Ectodermal cell (in vitro differentiated cells): ENCODE results near the gene RYR3.
"Not testable (repeated sequence)": the region's sequence is repeated elsewhere in the genome, so short reads cannot be mapped to it uniquely, and the experiment has no call there.

Source experiments
- H3K27ac ChIP-seq: 2 replicates; pipeline ENCODE4 v1.7.0; 2013; ENCODE audit warnings: mild to moderate bottlenecking, low read depth, low read length; ENCODE audit not compliant: insufficient read depth, poor library complexity, severe bottlenecking
- H3K27me3 ChIP-seq: 2 replicates; pipeline ENCODE4 v1.7.0; 2013; ENCODE audit warnings: mild to moderate bottlenecking, low read length; ENCODE audit not compliant: insufficient read depth, control insufficient read depth, poor library complexity, severe bottlenecking
- H3K36me3 ChIP-seq: one replicate; pipeline ENCODE4 v1.7.0; 2013; ENCODE audit warnings: low read length; ENCODE audit not compliant: control insufficient read depth, insufficient read depth
- H3K4me1 ChIP-seq: one replicate; pipeline ENCODE4 v1.7.0; 2013; ENCODE audit warnings: low read length; ENCODE audit not compliant: control insufficient read depth, insufficient read depth
- H3K4me3 ChIP-seq: 2 replicates; pipeline ENCODE4 v1.7.0; 2013; ENCODE audit warnings: low read depth, low read length, control low read depth; ENCODE audit not compliant: insufficient read depth
- H3K9me3 ChIP-seq: 2 replicates; pipeline ENCODE4 v1.7.0; 2013; ENCODE audit warnings: mild to moderate bottlenecking, low read length, moderate library complexity; ENCODE audit not compliant: control insufficient read depth
- WGBS, 2 experiments: methylation state at CpG; one replicate each; pipeline ENCODE4 v1.1.7; 2013; ENCODE audit warnings: missing lambda C conversion rate in 2 of 2; 5-methylcytosine and 5-hydroxymethylcytosine counted together

Gene RYR3

DNA sequence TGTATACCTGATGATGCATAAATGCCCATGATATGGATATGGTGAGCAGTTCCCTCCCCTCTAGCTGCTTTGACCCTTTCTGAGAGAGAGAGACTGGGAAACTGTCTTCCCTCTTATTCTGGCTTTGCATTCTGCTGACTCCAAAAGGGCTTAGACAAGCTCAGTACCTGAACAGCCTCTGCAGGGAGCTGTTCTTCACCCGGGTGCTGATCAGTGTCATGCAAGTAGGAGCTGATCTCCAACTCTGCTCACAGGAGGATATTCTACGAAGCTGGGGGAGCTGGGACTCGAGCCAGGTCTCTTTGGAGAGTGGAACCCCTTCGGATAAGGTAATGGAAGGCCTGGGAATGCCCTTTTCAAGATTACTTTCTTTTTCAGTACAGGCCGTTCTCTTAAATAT is 237.1 kb downstream of the RYR3 start:
- 38 to 43% methylated on average over 5 of the region's 5 CpGs for WGBS, 2 experiments
- no peaks in the 10 kb centered on the region for H3K36me3 ChIP-seq
- no peaks in the 10 kb centered on the region for H3K4me1 ChIP-seq
- H3K9me3 ChIP-seq, result no peaks in the 10 kb centered on the region
- H3K27me3 ChIP-seq, result no peaks in the 10 kb centered on the region
- no peak overlapping the region for H3K27ac ChIP-seq
- no peak overlapping the region for H3K4me3 ChIP-seq

DNA sequence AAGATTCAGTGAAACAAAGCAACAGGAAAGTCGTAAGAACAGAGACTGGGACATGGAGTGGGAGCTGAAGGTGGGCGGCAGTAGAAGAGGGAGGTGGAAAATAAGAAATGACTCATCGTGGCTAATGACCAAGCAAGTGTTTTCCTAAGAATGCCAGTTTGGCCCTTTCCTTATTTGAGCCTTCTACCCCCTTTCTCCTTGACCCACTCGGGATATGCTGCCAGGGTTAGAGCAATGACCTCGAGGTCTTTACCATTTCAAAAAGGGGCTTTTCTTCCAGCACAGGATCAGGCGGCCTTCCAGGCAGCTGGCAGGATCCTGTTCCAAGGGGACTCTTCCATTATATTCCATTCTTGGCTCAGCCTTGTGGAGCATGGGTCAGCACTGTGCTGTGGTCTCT is 241.1 kb downstream of the RYR3 start:
- Histone ChIP-seq H3K36me3 (no peaks in the 10 kb centered on the region), H3K4me1 (no peaks in the 10 kb centered on the region), H3K4me3 (no peak overlapping the region), H3K27me3 (no peaks in the 10 kb centered on the region), H3K9me3 (no peaks in the 10 kb centered on the region), H3K27ac (no peak overlapping the region)
- WGBS, 2 experiments, result 75% methylated on average over 6 of the region's 6 CpGs

DNA sequence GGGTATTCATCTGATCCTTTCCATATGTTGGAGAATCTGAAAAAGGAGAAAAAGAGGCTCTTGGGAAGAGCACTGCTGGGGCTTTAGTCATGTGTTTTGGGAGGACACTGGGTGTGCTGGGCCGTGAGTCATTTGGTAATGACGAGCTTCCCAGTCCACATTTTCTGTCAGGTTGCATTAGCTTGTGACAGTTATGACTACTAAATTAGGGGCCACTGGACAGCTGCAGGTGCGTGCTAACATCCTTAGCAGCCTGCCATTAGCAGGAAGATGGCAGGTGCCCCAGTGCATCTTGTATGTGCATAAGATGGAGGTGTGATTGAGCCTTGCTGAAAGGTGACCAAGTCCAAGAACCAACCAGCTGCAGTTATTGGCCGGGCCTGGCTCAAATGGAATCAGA is 242.4 kb downstream of the RYR3 start:
- no peaks in the 10 kb centered on the region for H3K36me3 ChIP-seq
- H3K9me3 ChIP-seq, result no peaks in the 10 kb centered on the region
- H3K27me3 ChIP-seq, result no peaks in the 10 kb centered on the region
- H3K27ac ChIP-seq, result no peak overlapping the region
- H3K4me1 ChIP-seq, result no peaks in the 10 kb centered on the region
- no peak overlapping the region for H3K4me3 ChIP-seq
- 94 to 96% methylated on average over 4 of the region's 4 CpGs for WGBS, 2 experiments

DNA sequence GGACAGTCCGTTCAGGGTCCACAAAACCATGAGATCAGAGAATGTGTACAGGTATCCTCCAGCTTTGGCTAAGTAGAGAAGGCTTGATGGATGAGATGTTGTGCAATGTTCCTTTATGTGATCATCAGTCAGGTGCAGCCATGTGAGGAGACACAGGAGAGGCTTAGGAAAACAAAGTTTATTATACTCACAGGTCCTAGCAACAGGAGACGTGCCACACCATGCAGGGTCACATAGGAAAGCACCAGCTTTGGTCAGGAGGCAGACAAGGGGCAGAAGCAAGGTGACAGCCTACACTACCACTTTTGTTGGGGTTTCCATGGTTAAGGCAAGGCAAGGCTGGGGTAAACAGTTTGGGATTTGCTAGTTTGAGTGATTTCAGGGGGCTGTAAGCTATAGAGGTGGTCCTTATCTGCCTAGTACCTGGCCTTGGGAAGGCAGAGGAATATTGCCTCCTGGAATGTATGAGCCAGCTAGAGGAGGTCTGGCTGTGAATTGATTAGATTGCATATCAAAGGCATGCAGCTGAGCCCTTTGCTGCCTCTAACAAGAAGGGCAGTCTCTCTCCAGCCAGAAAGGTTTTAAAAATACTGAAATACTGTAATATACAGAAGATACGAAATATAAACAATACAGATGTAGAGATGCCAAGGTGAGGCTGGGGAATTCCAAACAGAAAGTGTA is 248.6 kb downstream of the RYR3 start:
- Histone ChIP-seq H3K4me1 (peaks cover 5% of the 10 kb centered on the region), H3K9me3 (no peaks in the 10 kb centered on the region), H3K36me3 (no peaks in the 10 kb centered on the region), H3K4me3 (no peak overlapping the region), H3K27ac (no peak overlapping the region), H3K27me3 (no peaks in the 10 kb centered on the region)
- 54 to 64% methylated on average over 2 to 3 of the region's 3 CpGs for WGBS, 2 experiments

DNA sequence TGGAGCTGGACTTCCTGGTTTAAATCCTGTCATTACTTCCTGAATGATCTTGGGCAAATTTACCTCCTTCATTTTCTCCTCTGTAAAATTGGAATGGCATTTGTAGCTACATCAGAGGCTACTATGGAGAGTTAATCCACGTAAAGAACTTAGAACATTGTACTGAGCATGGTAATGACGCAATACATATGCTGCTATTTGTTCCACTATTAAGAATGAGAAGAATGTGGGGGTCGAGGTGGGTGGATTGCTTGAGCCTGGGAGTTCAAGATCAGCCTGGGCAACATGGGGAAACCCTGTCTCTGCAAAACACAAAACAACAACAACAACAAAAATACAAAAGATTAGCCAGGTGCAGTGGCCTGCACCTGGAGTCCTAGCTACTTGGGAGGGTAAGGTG is 250.6 kb downstream of the RYR3 start:
- Histone ChIP-seq H3K27ac (no peak overlapping the region), H3K4me3 (no peak overlapping the region)
- 65 to 85% methylated on average over 2 to 3 of the region's 3 CpGs for WGBS, 2 experiments

DNA sequence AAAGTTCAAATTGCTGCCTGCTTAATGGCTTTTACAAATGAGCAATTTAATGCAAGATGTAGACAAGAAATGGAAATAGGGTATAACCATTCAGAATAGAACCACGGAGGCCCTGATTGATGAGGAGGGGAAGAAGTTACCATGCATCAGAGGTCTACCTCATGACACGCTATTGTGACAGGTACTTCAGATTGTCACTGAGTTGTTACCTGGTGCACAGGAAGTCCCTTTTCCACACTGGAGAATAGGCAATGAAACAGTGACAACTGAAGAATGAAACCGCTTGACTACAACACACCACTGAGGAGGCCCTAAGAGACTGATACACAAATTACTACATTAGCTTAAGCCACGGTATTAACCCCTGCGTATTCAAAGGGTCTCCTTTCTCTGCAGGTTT is 251.2 kb downstream of the RYR3 start:
- WGBS, 2 experiments, result 97 to 98% methylated on average over 5 of the region's 5 CpGs
- Histone ChIP-seq H3K27ac (no peak overlapping the region), H3K4me3 (no peak overlapping the region), H3K4me1 (peaks cover 5% of the 10 kb centered on the region), H3K36me3 (no peaks in the 10 kb centered on the region), H3K27me3 (no peaks in the 10 kb centered on the region), H3K9me3 (no peaks in the 10 kb centered on the region)

More for the DNA sequence above, 250.6 kb downstream of the RYR3 start:
- no peaks in the 10 kb centered on the region for H3K9me3 ChIP-seq
- H3K4me1 ChIP-seq, result peaks cover 5% of the 10 kb centered on the region
- no peaks in the 10 kb centered on the region for H3K27me3 ChIP-seq
- H3K36me3 ChIP-seq, result no peaks in the 10 kb centered on the region

DNA sequence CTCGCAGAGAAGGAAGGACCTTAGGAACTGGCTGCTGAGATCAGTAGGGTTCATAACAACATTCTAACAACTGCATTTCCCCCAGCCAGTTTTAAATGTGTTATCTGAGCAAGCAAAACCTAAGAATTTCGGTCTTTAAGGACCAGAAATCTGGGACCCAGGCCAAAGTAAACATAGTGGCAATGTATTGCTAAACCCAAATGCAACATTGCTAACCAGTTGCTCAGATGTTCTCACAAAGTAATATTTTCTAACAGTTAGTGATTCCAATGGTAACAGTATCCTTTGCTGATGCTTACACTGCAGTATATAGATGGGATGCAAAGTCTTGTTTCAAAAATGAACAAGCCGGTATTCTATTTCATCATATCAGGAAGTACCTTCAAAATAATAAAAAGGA is 254.3 kb downstream of the RYR3 start:
- Histone ChIP-seq H3K9me3 (no peaks in the 10 kb centered on the region), H3K36me3 (no peaks in the 10 kb centered on the region), H3K27ac (no peak overlapping the region), H3K27me3 (no peaks in the 10 kb centered on the region), H3K4me1 (no peaks in the 10 kb centered on the region), H3K4me3 (no peak overlapping the region)
- 68 to 75% methylated on average over 2 of the region's 3 CpGs for WGBS, 2 experiments

DNA sequence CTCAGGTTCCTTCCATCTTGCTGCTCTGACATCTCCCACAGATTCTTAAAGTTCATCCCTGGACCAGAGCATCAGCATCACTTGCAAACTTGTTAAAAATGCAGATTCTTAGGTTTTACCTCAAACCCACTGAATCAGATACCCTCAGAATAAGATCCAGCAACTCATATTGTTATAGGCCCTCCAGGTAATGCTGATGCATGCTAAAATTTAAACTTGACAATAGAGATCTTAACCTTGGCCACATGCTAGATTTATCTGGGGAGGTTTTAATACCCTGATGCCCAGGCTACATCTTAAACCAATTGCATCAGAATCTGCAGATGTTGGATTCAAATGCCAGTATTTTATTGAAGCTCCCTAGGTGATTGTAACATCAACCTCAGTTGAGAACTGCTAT is 256.9 kb downstream of the RYR3 start:
- Histone ChIP-seq H3K27me3 (no peaks in the 10 kb centered on the region), H3K4me1 (no peaks in the 10 kb centered on the region), H3K27ac (no peak overlapping the region), H3K36me3 (no peaks in the 10 kb centered on the region), H3K4me3 (no peak overlapping the region), H3K9me3 (no peaks in the 10 kb centered on the region)

DNA sequence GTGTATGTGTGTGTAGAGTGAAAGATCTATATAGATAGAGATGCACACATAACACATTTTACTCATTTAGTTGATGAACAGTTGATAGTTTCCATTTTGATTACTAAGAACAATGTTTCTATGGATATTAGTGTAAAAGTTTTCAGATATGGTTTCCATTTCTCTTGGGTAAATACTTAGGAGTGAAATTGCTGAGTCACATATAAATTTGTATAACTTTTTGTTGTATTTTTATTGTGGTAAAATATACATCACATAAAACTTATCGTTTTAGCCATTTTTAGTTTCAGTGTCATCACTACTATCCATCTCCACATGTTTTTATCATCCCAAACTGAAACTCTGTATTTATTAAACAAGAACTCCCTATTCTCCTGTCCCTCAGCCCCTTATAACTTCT is 258.3 kb downstream of the RYR3 start:
- no peaks in the 10 kb centered on the region for H3K36me3 ChIP-seq
- H3K4me1 ChIP-seq, result no peaks in the 10 kb centered on the region
- H3K4me3 ChIP-seq, result no peak overlapping the region
- no peak overlapping the region for H3K27ac ChIP-seq
- H3K9me3 ChIP-seq, result no peaks in the 10 kb centered on the region
- H3K27me3 ChIP-seq, result no peaks in the 10 kb centered on the region
- WGBS, 2 experiments, result 87 to 100% methylated on average over 1 of the region's 1 CpG

DNA sequence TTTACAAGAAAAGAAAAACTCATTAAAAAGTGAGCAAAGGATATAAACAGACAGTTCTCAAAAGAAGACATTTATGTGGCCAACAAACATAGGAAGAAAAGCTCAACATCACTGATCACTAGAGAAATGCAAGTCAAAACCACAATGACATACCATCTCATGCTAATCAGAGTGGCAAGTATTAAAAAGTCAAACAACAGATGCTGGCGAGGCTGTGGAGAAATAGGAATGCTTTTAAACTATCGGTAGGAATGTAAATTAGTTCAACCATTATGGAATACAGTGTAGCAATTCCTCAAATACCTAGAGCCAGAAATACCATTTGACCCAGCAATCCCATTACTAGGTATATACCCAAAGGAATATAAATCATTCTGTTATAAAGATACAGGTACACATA is 267.1 kb downstream of the RYR3 start:
- H3K4me1 ChIP-seq, H3K9me3 ChIP-seq: not testable (repeated sequence)
- WGBS, 2 experiments, result 62 to 70% methylated on average over 2 of the region's 2 CpGs

DNA sequence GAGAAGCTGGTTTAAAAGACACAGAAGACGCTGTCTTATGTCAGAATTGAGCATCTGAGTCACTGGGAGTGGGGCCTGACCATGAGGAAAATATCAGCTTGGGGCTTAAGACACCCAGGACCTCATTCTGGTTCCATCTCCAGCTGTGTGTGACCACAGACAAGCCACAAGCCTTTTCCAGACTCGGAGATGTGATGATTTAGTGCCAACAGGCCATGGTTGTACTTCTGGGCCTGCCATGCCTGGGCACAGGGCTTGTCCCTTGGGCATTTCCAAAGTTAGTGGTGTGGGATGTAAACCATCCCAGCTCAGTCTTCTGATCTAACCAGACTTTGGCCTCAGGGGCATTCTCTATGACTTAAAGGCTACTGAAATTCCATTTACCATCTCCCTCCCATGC is 269.8 kb downstream of the RYR3 start:
- Histone ChIP-seq H3K36me3 (no peaks in the 10 kb centered on the region), H3K27ac (no peak overlapping the region), H3K4me1 (no peaks in the 10 kb centered on the region), H3K27me3 (no peaks in the 10 kb centered on the region), H3K9me3 (no peaks in the 10 kb centered on the region), H3K4me3 (no peak overlapping the region)
- WGBS, 2 experiments, result 93 to 97% methylated on average over 2 of the region's 2 CpGs

More for the DNA sequence above, 267.1 kb downstream of the RYR3 start:
- H3K4me3 ChIP-seq, H3K27me3 ChIP-seq, H3K27ac ChIP-seq, H3K36me3 ChIP-seq: not testable (repeated sequence)
